Fibroblast of skin of abdomen (primary cell): ENCODE measurements around the gene CDY1. TPM values are rescaled to one million over a fixed set of nuclear protein-coding genes. Genes with fewer than 3 reads are reported as not detected.
"Not testable (repeated sequence)": the region's sequence is repeated elsewhere in the genome, so short reads cannot be mapped to it uniquely, and the experiment has no call there.

Source experiments
- DNase-seq: peaks from one replicate; pipeline ENCODE4 v3.0.0-alpha.2; 2013
- polyA plus RNA-seq, 2 experiments: library from polyadenylated mRNA; unstranded; fragments of 120-200 nt; gene quantifications; one replicate each; pipeline ENCODE4 v1.2.1, GENCODE V29; 2013; ENCODE audit not compliant: insufficient read length in 2 of 2

The CDY1 gene, protein sequence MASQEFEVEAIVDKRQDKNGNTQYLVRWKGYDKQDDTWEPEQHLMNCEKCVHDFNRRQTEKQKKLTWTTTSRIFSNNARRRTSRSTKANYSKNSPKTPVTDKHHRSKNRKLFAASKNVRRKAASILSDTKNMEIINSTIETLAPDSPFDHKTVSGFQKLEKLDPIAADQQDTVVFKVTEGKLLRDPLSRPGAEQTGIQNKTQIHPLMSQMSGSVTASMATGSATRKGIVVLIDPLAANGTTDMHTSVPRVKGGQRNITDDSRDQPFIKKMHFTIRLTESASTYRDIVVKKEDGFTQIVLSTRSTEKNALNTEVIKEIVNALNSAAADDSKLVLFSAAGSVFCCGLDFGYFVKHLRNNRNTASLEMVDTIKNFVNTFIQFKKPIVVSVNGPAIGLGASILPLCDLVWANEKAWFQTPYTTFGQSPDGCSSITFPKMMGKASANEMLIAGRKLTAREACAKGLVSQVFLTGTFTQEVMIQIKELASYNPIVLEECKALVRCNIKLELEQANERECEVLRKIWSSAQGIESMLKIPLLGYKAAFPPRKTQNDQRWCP
- not detected for polyA plus RNA-seq (2013, experiment 1 of 2; ENCODE audit: insufficient read length)
- polyA plus RNA-seq (2013, experiment 2 of 2; ENCODE audit: insufficient read length), result not detected

- DNase-seq, result not testable (repeated sequence)
These were observed at the start of gene CDY1 for GRCh38 chrY:25621817-25622216. CDY1 (plus strand) TSS chrY:25622117; CDS start chrY:25622443, 326 bp downstream.

- DNase-seq, result not testable (repeated sequence)
These were observed 28.6 kb upstream of the CDY1 start for GRCh38 chrY:25593336-25593735.

GRCh38 chrY:25620209-25620608 lies 1.7 kb upstream of the CDY1 start:
- not testable (repeated sequence) for DNase-seq

GRCh38 chrY:25626524-25626923 lies 4.6 kb downstream of the CDY1 start:
- DNase-seq, result not testable (repeated sequence)

- DNase-seq, result not testable (repeated sequence)
These were observed 8.6 kb downstream of the CDY1 start for GRCh38 chrY:25630383-25631112.

GRCh38 chrY:25639852-25640251 lies 17.9 kb downstream of the CDY1 start:
- not testable (repeated sequence) for DNase-seq

- not testable (repeated sequence) for DNase-seq
These were observed 21.4 kb downstream of the CDY1 start for GRCh38 chrY:25643024-25643915.
